Measurements from ENCODE around the gene ANKRD34B. TPM values are rescaled to one million over a fixed set of nuclear protein-coding genes. Genes with fewer than 3 reads are reported as not detected.

Gene ANKRD34B
- total and polyA plus RNA-seq, 10 donors, result 0.06 to 2.0 (median 0.48) TPM

- intact Hi-C loops (cut with DNase I; ENCODE audit: low total_unique reads), result no loop called here
- no peak for TF ChIP-seq POLR2A (IDR thresholded peaks at IDR 0.05)
- no peak for TF ChIP-seq POLR2AphosphoS5 (IDR thresholded peaks at IDR 0.05)
- no peak for TF ChIP-seq CTCF (IDR thresholded peaks at IDR 0.05 in 8 of 11, conservative IDR thresholded peaks at IDR 0.05 in 3 of 11)
- WGBS, 5 donors, result 87 to 91% (median 88%) methylated on average over 4 of the region's 4 CpGs
Observed at GRCh38 chr5:80555099-80555498, 15.0 kb downstream of the ANKRD34B start.

GRCh38 chr5:80554646-80555045 lies 15.4 kb downstream of the ANKRD34B start:
- TF ChIP-seq POLR2A (IDR thresholded peaks at IDR 0.05) (no peak), CTCF (IDR thresholded peaks at IDR 0.05 in 8 of 11, conservative IDR thresholded peaks at IDR 0.05 in 3 of 11) (no peak), POLR2AphosphoS5 (IDR thresholded peaks at IDR 0.05) (no peak)
- Histone ChIP-seq H3K27me3 (replicated peaks in 1 of 7) (peaks cover 0 to 31% (median 0%) of the 10 kb centered on the region in 7 donors), H3K9me3 (no peaks in the 10 kb centered on the region), H3K27ac (no peak overlapping the region), H3K36me3 (no peaks in the 10 kb centered on the region), H3K4me3 (no peak overlapping the region), H3K4me1 (no peaks in the 10 kb centered on the region)
- no peak for DNase-seq
- 54 to 77% (median 68%) methylated on average over 4 of the region's 4 CpGs for WGBS, 5 donors
- intact Hi-C loops (cut with DNase I; ENCODE audit: low total_unique reads), result no loop called here

More at GRCh38 chr5:80555099-80555498, 15.0 kb downstream of the ANKRD34B start:
- no peak for DNase-seq
- no peak overlapping the region for H3K4me3 ChIP-seq
- H3K36me3 ChIP-seq, result no peaks in the 10 kb centered on the region
- no peak overlapping the region for H3K27ac ChIP-seq
- peaks cover 0 to 33% (median 0%) of the 10 kb centered on the region in 7 donors for H3K27me3 ChIP-seq (replicated peaks in 1 of 7)
- no peaks in the 10 kb centered on the region for H3K4me1 ChIP-seq
- H3K9me3 ChIP-seq, result no peaks in the 10 kb centered on the region

GRCh38 chr5:80541392-80541791 lies 28.7 kb downstream of the ANKRD34B start:
- Histone ChIP-seq H3K36me3 (no peaks in the 10 kb centered on the region), H3K9me3 (peaks cover 0 to 3% (median 0%) of the 10 kb centered on the region in 8 donors), H3K27ac (no peak overlapping the region), H3K4me1 (no peaks in the 10 kb centered on the region), H3K27me3 (replicated peaks in 1 of 7) (no peaks in the 10 kb centered on the region), H3K4me3 (no peak overlapping the region)
- 73 to 85% (median 80%) methylated on average over 3 of the region's 3 CpGs for WGBS, 5 donors
- no peak for DNase-seq
- TF ChIP-seq CTCF (IDR thresholded peaks at IDR 0.05 in 8 of 11, conservative IDR thresholded peaks at IDR 0.05 in 3 of 11) (no peak), POLR2A (IDR thresholded peaks at IDR 0.05) (no peak), POLR2AphosphoS5 (IDR thresholded peaks at IDR 0.05) (no peak)
- intact Hi-C loops (cut with DNase I; ENCODE audit: low total_unique reads), result no loop called here

- TF ChIP-seq CTCF (IDR thresholded peaks at IDR 0.05 in 8 of 11, conservative IDR thresholded peaks at IDR 0.05 in 3 of 11), result no peak
- TF ChIP-seq POLR2AphosphoS5 (IDR thresholded peaks at IDR 0.05), result no peak
- no peak for TF ChIP-seq POLR2A (IDR thresholded peaks at IDR 0.05)
- Histone ChIP-seq H3K4me3 (no peak overlapping the region), H3K4me1 (no peaks in the 10 kb centered on the region), H3K9me3 (peaks cover 0 to 10% (median 0%) of the 10 kb centered on the region in 8 donors), H3K27ac (no peak overlapping the region), H3K27me3 (replicated peaks in 1 of 7) (no peaks in the 10 kb centered on the region), H3K36me3 (no peaks in the 10 kb centered on the region)
- no peak for DNase-seq
- intact Hi-C loops (cut with DNase I; ENCODE audit: low total_unique reads), result no loop called here
- 84 to 95% (median 87%) methylated on average over 1 of the region's 1 CpG for WGBS, 5 donors
Observed at GRCh38 chr5:80540691-80541090, 29.4 kb downstream of the ANKRD34B start.
